GM12891 (cell line): ENCODE data around the gene FGGY.
A peak's percentile ranks its signal among the peaks of the same experiment; 100 is the strongest.

Experiments
- DNase-seq: peaks from one replicate; pipeline ENCODE4 v3.0.0; 2011; ENCODE audit warnings: low spot score; ENCODE audit not compliant: insufficient read length
- FAIRE-seq: peaks from 2 replicates; lab custom pipeline; 2011; peaks lifted over from hg19 to GRCh38; lab: Jason Lieb, UNC
- PAX5 ChIP-seq: IDR thresholded peaks from 2 replicates; pipeline ENCODE4 v1.6.1; 2011; ENCODE audit warnings: low read length, moderate library complexity, mild to moderate bottlenecking; ENCODE audit not compliant: insufficient read depth, severe bottlenecking
- POLR2A ChIP-seq: IDR thresholded peaks from 2 replicates; pipeline ENCODE4 v1.6.1; 2011; ENCODE audit warnings: low read depth, low read length, control low read depth
- POLR2AphosphoS5 ChIP-seq: IDR thresholded peaks from 2 replicates; pipeline ENCODE4 v1.6.1; 2011; ENCODE audit warnings: low read depth, low read length, control low read depth
- POU2F2 ChIP-seq: IDR thresholded peaks from 2 replicates; pipeline ENCODE4 v1.6.1; 2011; ENCODE audit warnings: low read depth, mild to moderate bottlenecking, control low read depth, low read length, moderate library complexity
- SPI1 ChIP-seq: IDR thresholded peaks from 2 replicates; pipeline ENCODE4 v1.6.1; 2011; ENCODE audit warnings: low read depth, low read length, control low read depth
- TAF1 ChIP-seq: IDR thresholded peaks from 2 replicates; pipeline ENCODE4 v1.6.1; 2011; ENCODE audit warnings: low read depth, low read length, control low read depth

Gene FGGY

GRCh38 chr1:59499943-59500569 is 203.2 kb downstream of the FGGY start:
- DNase-seq (no peak), FAIRE-seq (no peak)
- TF ChIP-seq TAF1 (no peak), POLR2A (no peak), PAX5 (no peak)

- no peak for DNase-seq
- no peak for FAIRE-seq
- no peak for TF ChIP-seq POLR2A
- TF ChIP-seq SPI1 = no peak
- no peak for TF ChIP-seq TAF1
These were observed 204.3 kb downstream of the FGGY start for GRCh38 chr1:59500950-59501742.

DNA sequence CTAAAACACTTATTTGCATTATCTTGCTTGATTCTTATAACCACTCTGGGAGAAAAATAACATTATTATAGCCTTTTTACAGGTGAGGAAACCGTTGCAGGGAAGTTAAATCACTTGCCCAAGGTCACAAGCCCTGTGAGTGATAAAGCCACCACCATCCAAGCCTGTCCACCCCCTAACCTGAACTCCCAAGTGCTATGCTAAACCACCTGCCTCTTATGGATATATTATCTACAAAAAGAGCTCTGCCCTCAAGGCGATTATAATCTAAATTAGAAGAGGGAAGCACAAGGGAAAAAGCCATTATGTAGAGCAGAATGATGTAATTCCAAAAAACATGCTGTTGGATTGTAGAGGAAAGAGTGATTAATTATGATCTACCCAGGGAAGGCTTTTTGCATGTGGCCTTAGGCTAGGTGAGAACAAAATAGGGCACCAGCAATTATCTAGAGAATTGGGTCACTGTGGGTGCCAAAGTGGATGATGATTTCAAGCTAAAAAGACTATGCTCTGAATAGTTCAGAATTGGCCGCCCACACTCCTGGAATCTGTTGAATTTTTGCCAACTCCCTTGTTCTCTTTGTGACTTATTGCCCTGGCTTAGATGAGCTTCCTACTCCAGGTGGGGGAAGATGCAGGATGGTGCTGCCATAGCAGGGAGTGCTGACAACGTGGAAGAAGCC is 205.3 kb downstream of the FGGY start:
- FAIRE-seq (no peak), DNase-seq (no peak)
- TF ChIP-seq TAF1 = no peak
- no peak for TF ChIP-seq POLR2AphosphoS5
- no peak for TF ChIP-seq SPI1
- no peak for TF ChIP-seq POU2F2
- no peak for TF ChIP-seq PAX5
- TF ChIP-seq POLR2A = no peak

DNA sequence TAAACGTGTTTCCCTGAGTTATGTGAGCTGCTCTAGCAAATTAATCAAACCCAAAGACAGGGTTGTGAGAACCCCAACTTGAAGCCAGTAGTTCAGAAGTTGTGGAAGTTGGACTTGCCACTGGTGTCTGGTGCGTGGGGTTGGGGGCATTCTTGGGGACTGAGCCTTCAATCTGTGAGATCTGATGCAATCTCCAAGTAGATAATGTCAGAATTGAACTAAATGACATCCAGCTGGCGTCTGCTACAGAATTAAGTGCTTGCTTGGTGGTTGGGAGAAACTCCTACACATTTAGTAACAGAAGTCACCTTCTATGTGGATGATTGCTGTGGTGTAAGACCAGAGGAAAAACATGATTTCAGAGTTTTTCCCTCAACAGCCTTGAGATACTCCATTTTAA is 207.4 kb downstream of the FGGY start:
- no peak for FAIRE-seq

GRCh38 chr1:59505596-59506028 is 208.7 kb downstream of the FGGY start:
- TF ChIP-seq POU2F2 (no peak), POLR2A (no peak), TAF1 (no peak), PAX5 (no peak)
- FAIRE-seq = no peak

More for the DNA sequence above, 207.4 kb downstream of the FGGY start:
- no peak for DNase-seq
- TF ChIP-seq SPI1 (no peak), TAF1 (no peak), POU2F2 (no peak), POLR2AphosphoS5 (no peak), POLR2A (no peak), PAX5 (no peak)

DNA sequence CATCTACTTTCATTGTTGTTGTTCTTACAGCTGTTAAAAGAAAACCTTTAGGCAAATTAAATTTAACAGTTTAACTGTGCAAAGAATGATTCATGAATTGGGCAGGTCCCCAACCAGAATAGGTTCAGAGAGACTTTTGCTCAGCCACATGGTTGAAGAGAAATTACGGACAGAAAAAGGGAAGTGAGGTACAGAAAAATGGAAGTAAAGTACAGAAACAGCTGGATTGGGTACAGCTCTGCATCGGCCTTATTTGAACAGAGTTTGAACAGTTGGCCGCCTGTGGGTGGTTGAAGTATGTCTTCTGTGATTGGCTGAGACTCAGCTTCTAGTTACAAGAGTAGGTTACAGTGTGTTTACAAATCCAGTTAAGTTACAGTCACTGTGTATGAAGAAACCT is 210.1 kb downstream of the FGGY start:
- FAIRE-seq (no peak), DNase-seq (peak; percentile 11)
- TF ChIP-seq SPI1 (peak; percentile 96), POU2F2 (no peak), POLR2A (no peak), POLR2AphosphoS5 (no peak), TAF1 (no peak), PAX5 (no peak)

More at GRCh38 chr1:59505596-59506028, 208.7 kb downstream of the FGGY start:
- no peak for DNase-seq

DNA sequence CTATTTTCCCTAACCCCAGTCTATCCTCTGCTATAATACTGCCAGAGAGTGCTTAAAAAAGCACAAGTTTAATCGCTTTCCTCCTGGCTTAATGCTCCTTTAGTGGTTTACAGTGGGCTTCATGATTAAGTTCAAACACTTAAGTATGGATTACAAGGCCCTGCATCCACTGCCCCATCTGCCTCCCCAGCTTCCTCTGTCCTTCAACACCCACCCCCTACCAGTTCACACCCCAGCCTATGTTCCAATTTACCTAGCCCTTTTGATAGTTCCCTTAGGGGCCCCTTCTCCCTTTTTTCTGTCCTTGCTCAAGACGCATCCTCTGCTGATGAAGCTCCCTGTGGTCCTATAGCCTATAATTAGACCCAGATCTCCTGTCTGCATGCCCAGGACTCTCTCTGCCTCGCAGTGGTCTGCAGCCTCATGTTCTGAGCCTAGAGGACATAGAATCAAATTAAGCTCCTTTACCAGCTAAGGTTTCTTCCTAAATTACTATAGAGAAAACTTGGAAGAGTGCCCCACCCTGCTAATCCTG is 212.5 kb downstream of the FGGY start:
- FAIRE-seq (no peak), DNase-seq (no peak)
- TF ChIP-seq PAX5 (no peak), POLR2AphosphoS5 (no peak), SPI1 (no peak), POU2F2 (no peak), POLR2A (no peak), TAF1 (no peak)

DNA sequence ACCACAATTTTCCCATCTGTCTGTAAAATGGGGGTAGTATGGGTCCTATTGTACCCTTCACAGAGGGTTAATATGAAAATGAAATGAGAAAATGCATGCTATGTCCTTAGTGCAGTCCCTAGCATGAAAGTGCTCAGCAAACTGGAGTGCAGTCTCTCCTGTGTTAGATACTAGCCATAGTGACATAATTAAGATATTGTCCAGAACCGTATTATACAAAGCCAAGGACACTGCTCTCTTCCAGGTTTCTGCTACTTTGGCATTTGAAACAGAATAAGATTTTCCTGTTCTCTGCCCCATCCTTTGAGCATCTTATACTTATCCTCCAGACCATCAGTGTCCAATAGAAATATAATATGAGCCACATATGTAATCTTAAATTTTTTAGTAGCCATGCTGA is 213.4 kb downstream of the FGGY start:
- no peak for FAIRE-seq
- no peak for DNase-seq
- no peak for TF ChIP-seq POLR2AphosphoS5
- no peak for TF ChIP-seq POU2F2
- no peak for TF ChIP-seq POLR2A
- no peak for TF ChIP-seq SPI1

- no peak for FAIRE-seq
These were observed 214.9 kb downstream of the FGGY start for GRCh38 chr1:59511476-59512465.

More at GRCh38 chr1:59511476-59512465, 214.9 kb downstream of the FGGY start:
- TF ChIP-seq POLR2A (no peak), SPI1 (no peak), POU2F2 (no peak), TAF1 (no peak), POLR2AphosphoS5 (no peak), PAX5 (no peak)
- DNase-seq = no peak
